K562 (cell line): ENCODE data around the gene PICK1. TPM values are rescaled to one million over a fixed set of nuclear protein-coding genes. Genes with fewer than 3 reads are reported as not detected.

Experiments used
- BCL6 ChIP-seq: fragments of 250-450 bp; sonication (Bioruptor Pico); IDR thresholded peaks from 2 replicates; pipeline ENCODE4 v1.4.0; 2020
- DDX20 ChIP-seq: fragments of 450-650 bp; IDR thresholded peaks from 2 replicates; pipeline ENCODE4 v1.6.1; 2016; ENCODE audit warnings: missing genetic modification characterization, low read depth, mild to moderate bottlenecking, missing compliant biosample characterization, moderate library complexity
- FOXK2 ChIP-seq, 2 experiments: fragments of 450-650 bp; IDR thresholded peaks in 1 of 2; conservative IDR thresholded peaks in 1 of 2; 2 replicates each; pipeline ENCODE4 v1.6.1; 2016; ENCODE audit warnings: low read depth in 2 of 2, mild to moderate bottlenecking in 1 of 2
- KAT7 ChIP-seq: sonication (generic); formaldehyde crosslinking; IDR thresholded peaks from 2 replicates; pipeline ENCODE4 v1.8.0; 2022; ENCODE audit warnings: missing genetic modification reagents, mild to moderate bottlenecking, borderline replicate concordance
- RFX5 ChIP-seq: IDR thresholded peaks from 2 replicates; pipeline ENCODE4 v1.6.1; 2011; ENCODE audit warnings: low read depth, mild to moderate bottlenecking, improper control_type of control experiment, low read length
- ZFP36 ChIP-seq: fragments of 150-350 bp; IDR thresholded peaks from 2 replicates; pipeline ENCODE4 v1.6.1; 2018; ENCODE audit warnings: low read length, low read depth; ENCODE audit not compliant: partially characterized antibody
- polyA plus RNA-seq, 8 experiments: library from polyadenylated mRNA; depleted of rRNA in 4 of 8; stranded (reverse) in 5 of 8; unstranded in 3 of 8; fragments of >200 nt; fragmentation: Nextera tagmentation in 2 of 8; fragmentation: Illumina TruSeq in 1 of 8; extraction: Ambion mirVana in 2 of 8; extraction: Trizol in 1 of 8; gene quantifications; 2 replicates each; pipeline versions ENCODE4 v1.2.1 to v1.2.3, GENCODE V29; 2011 to 2014; ENCODE audit warnings: inconsistent platforms in 1 of 8, missing spikeins in 1 of 8
- total RNA-seq, 7 experiments: library from RNA; depleted of rRNA in 6 of 7; stranded (reverse); fragments of >200 nt in 6 of 7; fragmentation: Illumina TruSeq in 2 of 7; extraction: Trizol in 2 of 7; gene quantifications; 2 replicates each; pipeline versions ENCODE4 v1.2.1 to v1.2.3, GENCODE V29; 2011 to 2021; ENCODE audit warnings: low replicate concordance in 1 of 7
- TF ChIP-seq, protein P1 (sequence below), 3 experiments: fragments of 200-800 bp in 1 of 3; fragments of 250-450 bp in 1 of 3; fragments of 450-650 bp in 1 of 3; sonication (Bioruptor Pico) in 1 of 3; sonication (Bioruptor generic) in 1 of 3; formaldehyde crosslinking in 1 of 3; IDR thresholded peaks; 2 replicates each; pipeline versions ENCODE4 v1.6.1 to v1.8.0; 2016 to 2022; ENCODE audit warnings: mild to moderate bottlenecking in 2 of 3, missing genetic modification characterization in 2 of 3, missing compliant biosample characterization in 1 of 3, moderate library complexity in 1 of 3
- TF ChIP-seq, protein P2 (sequence below): sonication (generic); formaldehyde crosslinking; IDR thresholded peaks from 2 replicates; pipeline ENCODE4 v1.8.1; 2023; ENCODE audit warnings: missing genetic modification reagents, mild to moderate bottlenecking, borderline replicate concordance

Gene PICK1
- total and polyA plus RNA-seq, 9 of the 15 experiments (the other 6 are each of a cell fraction or from before 2014, with no cell fraction given): 0.06 to 11.0 (median 7.9) TPM; not detected in 1

DNA sequence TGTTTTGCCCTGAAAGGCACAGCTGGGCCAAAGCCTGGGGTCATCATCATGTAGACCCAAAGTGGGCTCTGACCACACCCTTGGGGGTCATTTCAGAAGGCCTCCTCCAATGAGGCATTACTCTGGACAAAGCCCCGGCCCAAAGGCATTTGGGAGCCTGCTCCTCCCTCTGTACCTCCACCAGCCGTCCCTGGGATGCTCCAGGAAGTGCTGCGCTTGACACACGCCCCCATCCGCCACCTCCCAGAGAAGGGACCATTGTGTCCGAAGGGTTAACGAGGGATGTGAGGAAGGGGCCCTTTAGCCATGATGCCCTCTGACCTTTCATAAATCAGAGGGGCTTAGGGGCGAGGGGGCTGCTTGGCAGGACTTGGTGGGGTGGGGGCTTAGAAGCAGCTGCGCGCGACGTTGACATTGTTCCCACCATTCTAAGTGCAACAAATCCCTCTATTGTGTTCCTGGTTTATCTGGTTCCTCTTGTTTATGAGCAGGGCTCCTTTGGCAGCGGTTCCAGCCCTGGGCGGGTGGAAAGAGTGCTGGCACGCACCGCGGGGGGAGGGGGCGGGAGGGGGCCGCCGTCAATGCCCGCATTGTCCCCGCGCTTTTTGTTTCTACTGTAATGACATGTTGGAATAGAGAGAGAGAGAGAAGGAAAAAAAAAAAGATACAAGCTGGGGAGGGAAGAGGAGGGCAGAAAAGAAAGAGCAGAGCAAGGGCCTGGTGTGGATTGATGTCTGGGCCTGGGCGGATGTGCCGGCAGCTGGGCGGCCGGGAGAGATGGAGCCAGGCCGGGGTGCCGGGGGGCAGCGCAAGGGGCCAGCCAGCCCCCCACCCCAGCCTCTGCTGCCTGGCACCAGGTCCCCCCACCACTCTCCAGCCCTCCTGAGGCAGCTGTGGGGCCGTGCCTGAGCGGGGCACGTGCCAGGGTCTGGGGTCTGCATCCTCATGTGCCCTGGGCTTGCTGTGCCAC is 40.7 kb upstream of the PICK1 start (continued):
- TF ChIP-seq RFX5 (no peak), DDX20 (tag) (no peak), KAT7 (no peak), ZFP36 (no peak), BCL6 (no peak), FOXK2 (conservative IDR thresholded peaks at IDR 0.05 in 1 of 2, IDR thresholded peaks at IDR 0.05 in 1 of 2; ENCODE audit: low read depth in 2 of 2) (no peak)
- TF ChIP-seq, protein P1, sequence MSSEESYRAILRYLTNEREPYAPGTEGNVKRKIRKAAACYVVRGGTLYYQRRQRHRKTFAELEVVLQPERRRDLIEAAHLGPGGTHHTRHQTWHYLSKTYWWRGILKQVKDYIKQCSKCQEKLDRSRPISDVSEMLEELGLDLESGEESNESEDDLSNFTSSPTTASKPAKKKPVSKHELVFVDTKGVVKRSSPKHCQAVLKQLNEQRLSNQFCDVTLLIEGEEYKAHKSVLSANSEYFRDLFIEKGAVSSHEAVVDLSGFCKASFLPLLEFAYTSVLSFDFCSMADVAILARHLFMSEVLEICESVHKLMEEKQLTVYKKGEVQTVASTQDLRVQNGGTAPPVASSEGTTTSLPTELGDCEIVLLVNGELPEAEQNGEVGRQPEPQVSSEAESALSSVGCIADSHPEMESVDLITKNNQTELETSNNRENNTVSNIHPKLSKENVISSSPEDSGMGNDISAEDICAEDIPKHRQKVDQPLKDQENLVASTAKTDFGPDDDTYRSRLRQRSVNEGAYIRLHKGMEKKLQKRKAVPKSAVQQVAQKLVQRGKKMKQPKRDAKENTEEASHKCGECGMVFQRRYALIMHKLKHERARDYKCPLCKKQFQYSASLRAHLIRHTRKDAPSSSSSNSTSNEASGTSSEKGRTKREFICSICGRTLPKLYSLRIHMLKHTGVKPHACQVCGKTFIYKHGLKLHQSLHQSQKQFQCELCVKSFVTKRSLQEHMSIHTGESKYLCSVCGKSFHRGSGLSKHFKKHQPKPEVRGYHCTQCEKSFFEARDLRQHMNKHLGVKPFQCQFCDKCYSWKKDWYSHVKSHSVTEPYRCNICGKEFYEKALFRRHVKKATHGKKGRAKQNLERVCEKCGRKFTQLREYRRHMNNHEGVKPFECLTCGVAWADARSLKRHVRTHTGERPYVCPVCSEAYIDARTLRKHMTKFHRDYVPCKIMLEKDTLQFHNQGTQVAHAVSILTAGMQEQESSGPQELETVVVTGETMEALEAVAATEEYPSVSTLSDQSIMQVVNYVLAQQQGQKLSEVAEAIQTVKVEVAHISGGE (CRISPR knock-in tag; IDR thresholded peaks at IDR 0.05): peak in 1 of 3 experiments; percentile 95; a peak in 2 of 6 replicates
- TF ChIP-seq, protein P2, sequence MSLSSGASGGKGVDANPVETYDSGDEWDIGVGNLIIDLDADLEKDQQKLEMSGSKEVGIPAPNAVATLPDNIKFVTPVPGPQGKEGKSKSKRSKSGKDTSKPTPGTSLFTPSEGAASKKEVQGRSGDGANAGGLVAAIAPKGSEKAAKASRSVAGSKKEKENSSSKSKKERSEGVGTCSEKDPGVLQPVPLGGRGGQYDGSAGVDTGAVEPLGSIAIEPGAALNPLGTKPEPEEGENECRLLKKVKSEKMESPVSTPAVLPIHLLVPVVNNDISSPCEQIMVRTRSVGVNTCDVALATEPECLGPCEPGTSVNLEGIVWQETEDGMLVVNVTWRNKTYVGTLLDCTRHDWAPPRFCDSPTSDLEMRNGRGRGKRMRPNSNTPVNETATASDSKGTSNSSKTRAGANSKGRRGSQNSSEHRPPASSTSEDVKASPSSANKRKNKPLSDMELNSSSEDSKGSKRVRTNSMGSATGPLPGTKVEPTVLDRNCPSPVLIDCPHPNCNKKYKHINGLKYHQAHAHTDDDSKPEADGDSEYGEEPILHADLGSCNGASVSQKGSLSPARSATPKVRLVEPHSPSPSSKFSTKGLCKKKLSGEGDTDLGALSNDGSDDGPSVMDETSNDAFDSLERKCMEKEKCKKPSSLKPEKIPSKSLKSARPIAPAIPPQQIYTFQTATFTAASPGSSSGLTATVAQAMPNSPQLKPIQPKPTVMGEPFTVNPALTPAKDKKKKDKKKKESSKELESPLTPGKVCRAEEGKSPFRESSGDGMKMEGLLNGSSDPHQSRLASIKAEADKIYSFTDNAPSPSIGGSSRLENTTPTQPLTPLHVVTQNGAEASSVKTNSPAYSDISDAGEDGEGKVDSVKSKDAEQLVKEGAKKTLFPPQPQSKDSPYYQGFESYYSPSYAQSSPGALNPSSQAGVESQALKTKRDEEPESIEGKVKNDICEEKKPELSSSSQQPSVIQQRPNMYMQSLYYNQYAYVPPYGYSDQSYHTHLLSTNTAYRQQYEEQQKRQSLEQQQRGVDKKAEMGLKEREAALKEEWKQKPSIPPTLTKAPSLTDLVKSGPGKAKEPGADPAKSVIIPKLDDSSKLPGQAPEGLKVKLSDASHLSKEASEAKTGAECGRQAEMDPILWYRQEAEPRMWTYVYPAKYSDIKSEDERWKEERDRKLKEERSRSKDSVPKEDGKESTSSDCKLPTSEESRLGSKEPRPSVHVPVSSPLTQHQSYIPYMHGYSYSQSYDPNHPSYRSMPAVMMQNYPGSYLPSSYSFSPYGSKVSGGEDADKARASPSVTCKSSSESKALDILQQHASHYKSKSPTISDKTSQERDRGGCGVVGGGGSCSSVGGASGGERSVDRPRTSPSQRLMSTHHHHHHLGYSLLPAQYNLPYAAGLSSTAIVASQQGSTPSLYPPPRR: no peak
